Measurements from ENCODE around the gene BMP7.

DNA sequence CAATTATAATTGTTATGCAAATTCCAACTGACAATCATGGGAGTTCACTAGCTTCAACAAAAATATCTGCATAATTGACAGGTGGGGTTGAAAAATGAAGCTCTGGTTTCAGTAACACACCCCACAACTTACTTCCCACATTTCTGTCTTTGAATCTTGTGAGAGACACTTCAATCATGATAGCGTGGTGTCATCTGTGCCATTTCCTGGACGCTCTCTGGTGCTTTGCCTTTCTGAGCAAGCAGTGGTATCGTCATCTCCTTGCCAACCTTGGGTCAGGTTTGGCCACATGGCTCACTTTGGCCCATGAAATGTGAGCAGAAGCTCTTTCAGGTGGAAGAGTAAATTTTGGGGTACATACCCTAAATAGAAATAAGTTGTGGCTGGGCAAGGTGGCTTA is 10.2 kb downstream of the BMP7 start:
- TF ChIP-seq SIX5 (IDR thresholded peaks at IDR 0.05; ENCODE audit: borderline replicate concordance in 1 of 2, insufficient read depth in 1 of 2, low read depth in 1 of 2, low read length in 2 of 2) (no peak), NFE2L1 (tag; IDR thresholded peaks at IDR 0.05; ENCODE audit: borderline replicate concordance, low read depth) (no peak)
- TF ChIP-seq, protein P1, sequence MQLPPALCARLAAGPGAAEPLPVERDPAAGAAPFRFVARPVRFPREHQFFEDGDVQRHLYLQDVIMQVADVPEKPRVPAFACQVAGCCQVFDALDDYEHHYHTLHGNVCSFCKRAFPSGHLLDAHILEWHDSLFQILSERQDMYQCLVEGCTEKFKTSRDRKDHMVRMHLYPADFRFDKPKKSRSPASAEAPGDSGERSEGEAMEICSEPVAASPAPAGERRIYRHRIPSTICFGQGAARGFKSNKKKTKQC (CRISPR knock-in tag; IDR thresholded peaks at IDR 0.05) = no peak

All from K562 (cell line).